GM21723 (cell line): ENCODE results near the gene MEFV.

Experiments
- ATAC-seq: cut with Tn5 transposase; IDR thresholded peaks from one replicate; pipeline ENCODE4 v1.9.1; 2021; ENCODE audit warnings: mild to moderate bottlenecking, moderate library complexity; ENCODE audit not compliant: unreplicated experiment

The MEFV gene

DNA sequence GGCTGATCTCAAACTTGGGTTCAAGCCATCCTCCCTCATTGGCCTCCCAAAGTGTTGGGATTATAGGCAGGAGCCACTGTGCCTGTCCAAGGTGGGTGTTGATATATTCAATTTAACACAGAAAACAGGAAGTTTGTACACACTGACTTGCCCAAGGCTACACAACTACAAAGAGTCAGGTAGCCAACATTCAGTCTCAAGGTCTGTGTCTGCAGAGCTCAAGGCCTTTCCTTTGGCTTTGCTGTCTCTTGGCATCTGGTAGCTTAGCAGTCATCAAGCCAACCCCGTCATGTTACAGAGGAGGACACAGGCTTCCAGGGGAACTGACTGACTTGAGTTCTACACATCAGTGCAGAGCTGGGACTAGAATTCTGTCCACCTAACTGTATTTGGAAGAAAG, 11.9 kb upstream of the MEFV start:
- no peak for ATAC-seq

DNA sequence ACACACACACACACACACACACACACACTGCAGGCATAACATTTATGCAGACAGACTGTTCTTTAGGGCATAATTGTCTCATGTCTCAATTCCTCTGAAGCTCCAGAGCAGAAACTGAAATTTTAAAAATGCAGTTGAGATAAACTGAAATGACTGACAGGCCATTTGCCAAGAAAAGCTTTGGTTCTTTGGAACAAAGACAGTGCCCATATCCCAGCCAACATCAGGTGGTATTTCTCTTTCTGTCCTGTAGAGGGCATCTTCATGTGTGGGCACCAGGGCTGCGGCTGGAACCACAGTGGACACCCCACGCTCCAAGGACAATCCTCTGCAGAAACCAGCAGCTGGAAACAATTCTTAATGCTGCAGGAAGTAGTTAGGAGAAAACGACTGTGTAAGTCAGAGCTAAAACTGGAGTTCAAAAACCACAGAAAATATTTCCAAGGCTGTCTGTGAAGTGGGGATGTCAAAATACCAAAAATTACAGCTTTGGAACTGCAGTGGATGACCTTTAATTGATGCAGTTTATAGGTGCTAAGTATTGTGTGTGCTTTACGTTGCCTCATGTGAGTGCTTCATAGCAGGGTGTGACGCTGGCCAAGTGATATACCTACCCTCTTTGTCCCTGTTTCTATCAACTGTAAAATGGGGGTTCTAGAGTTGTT, 10.6 kb upstream of the MEFV start:
- ATAC-seq: no peak

DNA sequence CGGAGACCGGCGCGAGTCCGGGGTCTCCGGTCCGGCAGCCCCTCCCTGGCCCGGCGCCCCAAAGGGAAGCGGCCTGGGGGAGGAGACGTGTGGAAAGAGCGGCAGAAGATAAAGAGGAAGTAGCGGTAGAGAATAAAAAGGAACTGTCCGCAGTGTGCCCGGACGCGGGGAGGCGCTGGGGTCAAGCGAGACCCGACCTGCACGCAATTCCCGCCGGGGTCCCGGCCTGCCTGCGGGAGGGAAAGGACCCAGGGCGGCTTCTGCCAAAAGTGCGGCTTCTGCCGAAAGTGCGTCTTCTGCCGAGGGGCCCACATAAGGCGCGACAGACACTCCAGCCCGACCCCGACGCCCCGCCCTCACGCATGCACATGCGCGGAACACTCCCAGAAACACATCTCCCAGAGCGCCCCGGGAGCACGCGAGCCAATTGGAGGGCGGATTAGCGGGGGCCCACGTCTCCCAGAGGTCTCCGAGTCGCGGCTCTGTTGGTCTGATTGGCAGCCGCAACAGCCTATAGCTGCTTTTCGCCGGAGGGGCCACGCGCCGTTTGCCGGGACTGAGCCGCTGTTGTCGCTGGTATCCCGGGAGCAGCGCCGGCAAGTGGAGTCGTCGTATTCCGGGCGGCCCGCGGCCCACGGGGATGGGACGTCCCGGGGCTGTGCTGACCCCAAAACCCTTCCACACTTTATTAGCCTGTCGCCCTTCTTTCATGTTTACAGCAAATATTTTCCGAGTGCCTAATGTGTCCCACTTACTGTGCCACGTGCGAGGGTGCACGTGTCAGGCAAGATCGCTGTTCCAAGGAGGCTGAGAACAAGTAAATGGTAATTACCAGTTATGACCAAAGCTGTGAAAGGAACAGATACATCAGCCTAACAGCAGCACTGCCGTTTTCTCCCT, 8.0 kb upstream of the MEFV start:
- peak; percentile 88 for ATAC-seq

DNA sequence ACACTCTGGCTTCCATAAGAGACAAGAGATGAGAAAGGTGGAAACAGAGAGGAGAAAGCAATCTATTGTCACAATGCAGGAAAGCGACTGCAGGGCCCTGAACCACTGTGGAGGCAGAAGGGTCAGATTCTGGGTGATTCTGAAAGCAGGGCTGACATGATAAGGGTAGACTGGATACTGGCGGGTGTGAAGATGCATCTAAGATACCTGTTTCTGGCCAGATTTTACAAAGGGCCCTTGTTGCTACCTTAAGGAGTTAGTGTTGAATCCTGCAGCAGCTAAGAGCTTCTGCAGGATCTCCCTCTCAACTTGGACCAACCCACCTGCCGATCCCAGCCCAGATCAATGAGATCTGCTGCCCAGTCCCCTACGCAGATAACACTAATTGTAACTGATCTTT, 6.1 kb upstream of the MEFV start:
- no peak for ATAC-seq

DNA sequence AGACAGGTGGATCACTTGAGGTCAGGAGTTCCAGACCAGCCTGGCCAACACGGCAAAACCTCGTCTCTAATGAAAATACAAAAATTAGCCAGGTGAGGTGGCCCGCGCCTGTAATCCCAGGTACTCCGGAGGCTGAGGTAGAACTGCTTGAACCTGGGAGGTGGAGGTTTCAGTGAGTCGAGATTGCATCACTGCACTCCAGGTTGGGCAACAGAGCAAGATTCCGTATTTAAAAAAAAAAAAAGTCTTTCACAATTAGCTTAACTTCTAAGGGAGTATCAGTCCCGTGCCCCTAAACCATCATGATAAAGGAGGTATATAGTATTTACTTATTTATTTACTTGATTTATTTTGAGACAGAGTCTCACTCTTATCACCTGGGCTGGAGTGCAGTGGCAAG, 3.4 kb upstream of the MEFV start:
- ATAC-seq: no peak

DNA sequence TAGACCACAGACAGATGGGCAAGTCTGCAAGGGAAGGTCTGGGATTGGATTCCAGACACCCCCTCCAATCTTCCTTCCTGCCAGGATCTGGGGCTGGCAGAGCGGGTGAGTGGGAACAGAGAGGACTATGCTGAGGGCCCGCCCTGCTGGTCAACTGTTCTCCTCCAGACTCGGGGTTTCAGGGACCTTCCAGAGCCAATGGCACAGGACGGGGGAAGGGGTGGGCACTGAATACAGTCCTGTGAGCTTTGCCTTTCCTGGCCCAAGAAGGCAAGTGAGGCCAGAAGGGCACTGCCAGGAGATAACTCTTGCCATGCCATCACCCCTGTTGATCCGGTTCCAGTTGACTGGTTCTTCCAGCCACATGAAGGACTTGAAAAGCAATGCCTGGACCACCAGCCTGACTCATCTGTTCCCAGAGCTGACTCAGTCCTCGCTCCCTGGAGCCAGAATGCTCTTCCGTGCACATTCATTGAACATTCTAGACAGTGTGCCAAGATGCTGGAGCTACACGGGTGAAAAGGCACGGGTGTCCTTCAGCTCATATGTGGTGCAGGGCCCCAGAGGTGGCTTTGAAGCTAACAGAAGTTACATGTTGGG, 533 bp upstream of the MEFV start:
- ATAC-seq: no peak

DNA sequence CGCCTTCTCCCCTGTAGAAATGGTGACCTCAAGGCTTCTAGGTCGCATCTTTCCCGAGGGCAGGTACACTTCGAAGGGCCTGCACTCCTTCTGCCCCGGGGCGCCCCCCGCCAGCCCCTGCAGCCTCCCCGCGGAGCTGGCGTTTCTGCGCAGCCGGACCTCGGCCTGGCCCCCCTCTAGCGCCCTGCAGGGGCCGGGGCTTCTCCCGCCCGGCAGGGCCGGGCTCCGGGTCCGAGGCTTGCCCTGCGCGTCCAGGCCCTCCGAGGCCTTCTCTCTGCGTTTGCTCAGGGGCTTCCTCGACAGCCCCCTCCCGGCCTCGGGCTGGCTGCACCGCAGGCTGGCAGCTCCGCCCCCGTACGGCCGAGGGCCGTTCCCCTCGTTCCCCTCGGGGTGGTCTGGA, 2.1 kb downstream of the MEFV start:
- no peak for ATAC-seq

DNA sequence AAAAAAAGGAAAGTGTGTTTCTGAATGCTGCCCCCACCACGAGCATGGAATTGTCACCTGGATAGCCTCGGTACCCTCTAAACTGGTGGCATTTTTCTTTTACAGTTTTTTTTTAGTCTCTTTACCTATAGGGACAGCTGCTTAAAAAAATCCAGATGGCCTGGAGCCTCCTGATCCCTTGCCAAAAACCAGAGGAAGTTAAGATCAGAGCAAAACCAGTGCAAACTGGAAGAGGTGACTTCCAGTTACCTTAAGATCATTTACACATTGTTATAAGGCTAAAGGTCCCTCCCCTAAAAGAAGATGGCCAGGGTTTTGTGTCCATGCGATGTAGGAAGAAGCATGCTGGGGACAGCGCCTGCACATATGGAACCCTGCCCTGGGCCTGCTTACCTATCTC, 3.5 kb downstream of the MEFV start:
- ATAC-seq: no peak

DNA sequence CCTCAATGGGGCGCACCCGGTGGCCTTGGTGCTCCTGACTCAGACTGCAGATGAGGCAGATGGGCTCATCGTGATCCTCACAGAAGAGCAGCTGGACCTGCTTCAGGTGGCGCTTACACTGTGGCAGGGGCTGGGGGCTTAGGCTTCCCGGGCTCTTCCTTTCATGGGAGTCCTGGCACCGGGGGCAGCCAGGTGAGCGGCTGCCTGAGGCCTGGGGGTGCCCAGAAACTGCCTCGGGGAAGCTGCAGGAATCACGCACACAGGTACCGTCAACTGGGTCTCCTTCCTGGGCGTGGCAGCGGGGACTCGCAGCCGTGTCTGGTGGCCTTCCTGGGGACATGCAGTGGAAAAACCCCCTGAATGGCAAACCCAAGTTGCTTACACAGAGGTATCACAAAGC, 7.0 kb downstream of the MEFV start:
- no peak for ATAC-seq

DNA sequence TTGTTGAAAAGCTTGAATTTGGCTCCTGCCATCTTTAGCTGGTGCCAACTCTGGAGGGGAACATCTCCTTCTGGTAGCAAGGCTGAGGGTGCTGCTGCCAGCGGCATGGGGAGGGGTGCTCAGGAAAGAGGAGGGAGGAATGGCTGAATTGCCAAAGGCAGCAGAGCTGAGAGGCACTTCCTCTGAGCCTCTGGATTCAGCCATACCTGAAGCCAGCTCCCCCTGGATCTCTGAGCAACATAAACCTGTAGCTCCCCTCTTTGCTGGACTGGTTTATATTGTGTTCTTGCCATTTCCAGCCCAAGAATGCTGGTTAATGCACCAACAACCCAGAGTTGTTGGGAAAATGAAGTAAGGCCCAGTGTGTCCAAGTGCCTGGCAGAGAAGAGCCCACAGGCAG, 7.4 kb downstream of the MEFV start:
- ATAC-seq: no peak

DNA sequence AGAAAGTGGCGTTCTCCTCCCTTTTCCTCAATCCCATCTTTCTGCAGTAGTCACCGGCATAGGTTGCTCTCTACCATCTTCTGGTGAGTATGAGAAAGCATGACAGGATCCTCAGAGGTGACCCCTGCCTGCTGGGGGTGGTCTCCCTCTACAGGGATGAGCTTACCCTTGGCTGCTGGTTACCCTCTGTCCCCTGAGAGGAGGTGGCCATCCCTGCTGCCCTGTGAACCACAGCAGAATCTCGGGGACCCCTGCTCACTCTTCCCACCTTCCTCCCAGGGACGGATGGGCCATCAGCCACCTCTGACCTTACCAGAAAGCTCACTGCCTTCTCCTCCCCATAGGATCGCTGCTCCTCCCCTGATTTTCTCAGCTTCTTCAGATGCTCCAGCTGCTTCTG, 7.8 kb downstream of the MEFV start:
- ATAC-seq: no peak

DNA sequence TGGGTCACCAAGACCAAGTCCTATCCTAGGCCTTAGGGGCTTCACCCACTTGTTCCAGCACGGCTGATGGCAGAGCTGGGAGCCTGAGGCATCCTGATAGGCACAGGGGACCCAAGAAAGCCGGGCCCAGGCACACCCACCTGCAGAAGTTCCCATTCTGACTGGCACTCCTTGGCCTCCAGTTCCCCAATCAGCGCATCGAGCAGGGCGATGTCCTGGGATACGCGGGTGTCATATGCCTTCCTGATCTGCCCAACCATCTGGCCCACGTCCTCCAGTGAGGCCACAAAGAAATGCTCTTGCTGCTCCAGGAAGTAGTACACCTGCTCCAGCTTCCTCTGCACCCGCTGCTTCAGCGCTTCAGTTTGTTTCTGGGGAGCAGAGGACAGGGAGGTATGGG, 9.6 kb downstream of the MEFV start:
- no peak for ATAC-seq

DNA sequence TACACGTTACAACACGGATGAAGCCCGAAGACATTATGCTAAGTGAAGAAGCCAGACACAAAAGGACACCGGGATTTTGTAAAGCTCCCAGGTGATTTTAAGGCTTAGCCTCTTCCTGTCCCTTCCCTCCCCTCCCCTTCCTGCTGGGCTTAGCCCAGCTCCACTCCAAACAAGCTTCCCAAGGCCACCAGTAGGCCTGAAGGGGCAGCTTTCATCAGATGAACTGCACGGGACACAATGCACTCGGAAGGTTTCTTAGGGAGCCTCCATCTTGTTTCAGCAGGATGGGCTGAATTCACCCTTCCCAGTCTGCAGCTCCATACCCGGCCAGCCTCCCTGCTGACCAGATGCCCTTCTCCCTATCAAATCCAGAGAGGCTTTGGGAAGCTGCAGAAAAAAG, 10.4 kb downstream of the MEFV start:
- no peak for ATAC-seq

DNA sequence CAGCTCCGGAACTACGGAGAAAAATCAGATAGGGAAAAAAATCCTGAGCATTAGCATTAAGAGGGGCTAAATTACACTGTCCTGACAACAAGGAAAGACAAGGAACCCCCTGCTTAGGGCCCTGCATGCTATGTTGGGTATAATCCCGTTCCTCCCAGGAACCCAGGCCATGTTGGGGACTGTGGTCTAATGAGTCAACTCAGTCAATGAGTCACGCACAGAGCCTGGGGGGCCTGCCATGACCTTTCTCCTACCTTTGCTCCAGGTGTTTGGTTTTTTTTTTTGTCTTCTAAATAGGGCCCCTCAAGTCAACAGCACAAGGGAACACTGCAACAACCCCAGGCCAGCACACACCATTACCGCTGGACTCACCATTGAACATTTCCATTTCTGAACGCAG, 12.6 kb downstream of the MEFV start:
- ATAC-seq: no peak

DNA sequence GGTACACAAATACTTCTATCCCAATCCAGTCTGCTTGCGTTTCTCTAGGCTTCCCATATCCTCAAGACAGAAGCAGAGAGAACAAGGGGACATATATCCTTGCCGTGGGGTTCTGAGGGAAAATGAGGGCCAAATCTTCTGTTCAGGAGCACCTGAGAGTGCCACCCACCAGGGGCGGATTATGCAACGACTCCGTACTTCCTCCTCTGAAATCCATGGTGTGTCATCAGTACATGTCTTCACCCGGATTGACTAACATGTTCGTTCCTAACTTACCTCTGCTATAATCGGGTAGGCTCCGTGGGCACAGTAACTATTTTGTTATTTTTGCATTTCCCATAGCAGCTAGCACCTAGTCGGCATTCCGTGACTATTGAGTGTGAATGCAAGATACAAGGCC, 13.7 kb downstream of the MEFV start:
- no peak for ATAC-seq

DNA sequence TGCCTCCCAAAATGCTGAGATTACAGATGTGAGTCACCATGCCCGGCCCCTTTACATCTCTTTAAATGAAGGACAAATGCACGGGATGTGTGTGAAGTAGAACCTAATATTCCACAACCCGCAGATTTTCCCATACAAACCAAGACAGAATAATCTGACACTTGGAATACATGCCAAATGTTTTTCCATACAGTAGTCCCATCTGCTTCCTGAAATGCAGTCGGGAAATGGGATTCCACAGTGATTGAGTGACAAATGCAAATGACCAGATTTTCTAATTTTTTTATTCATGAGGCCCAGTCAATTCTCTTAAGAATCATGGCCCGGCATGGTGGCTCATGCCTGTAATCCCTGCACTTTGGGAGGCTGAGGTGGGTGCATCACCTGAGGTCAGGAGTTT, 14.7 kb downstream of the MEFV start:
- no peak for ATAC-seq

DNA sequence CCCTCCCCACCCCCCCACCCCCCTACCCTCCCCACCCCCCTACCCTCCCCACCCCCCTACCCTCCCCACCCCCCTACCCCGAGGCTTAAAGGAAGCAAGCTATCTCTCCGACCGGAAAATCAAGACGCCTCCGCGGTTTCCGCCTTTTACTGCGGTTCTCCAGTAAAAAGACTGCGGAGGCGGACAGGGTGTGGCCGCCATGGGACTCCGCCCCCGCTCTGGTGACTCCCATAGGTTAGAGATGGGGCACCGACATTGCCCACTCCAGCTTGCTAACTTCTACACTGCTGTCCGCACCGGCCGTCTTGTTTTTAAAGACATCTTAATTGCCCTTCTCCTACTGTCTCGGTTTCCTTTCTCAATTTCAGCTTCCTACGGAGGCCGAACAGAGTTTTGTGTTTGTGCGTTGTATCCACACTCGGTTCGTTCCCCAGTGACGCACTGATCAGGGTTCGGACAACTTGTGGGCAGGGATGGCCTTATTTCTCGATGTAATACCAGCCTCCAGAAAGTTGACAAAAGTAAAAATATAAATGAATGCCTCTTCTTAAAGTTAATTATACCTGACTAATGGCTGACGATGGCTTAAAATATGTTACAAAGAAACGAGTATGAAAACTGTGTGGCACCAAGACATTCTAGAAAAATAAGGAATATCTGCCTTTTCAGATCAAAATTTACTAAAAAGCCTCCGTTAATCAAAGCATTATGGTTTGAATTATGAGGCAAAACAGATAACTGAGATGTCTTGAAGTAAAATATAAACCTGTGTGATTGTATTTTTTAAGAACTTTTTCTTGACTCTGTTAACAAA, 20.4 kb downstream of the MEFV start:
- ATAC-seq: no peak

DNA sequence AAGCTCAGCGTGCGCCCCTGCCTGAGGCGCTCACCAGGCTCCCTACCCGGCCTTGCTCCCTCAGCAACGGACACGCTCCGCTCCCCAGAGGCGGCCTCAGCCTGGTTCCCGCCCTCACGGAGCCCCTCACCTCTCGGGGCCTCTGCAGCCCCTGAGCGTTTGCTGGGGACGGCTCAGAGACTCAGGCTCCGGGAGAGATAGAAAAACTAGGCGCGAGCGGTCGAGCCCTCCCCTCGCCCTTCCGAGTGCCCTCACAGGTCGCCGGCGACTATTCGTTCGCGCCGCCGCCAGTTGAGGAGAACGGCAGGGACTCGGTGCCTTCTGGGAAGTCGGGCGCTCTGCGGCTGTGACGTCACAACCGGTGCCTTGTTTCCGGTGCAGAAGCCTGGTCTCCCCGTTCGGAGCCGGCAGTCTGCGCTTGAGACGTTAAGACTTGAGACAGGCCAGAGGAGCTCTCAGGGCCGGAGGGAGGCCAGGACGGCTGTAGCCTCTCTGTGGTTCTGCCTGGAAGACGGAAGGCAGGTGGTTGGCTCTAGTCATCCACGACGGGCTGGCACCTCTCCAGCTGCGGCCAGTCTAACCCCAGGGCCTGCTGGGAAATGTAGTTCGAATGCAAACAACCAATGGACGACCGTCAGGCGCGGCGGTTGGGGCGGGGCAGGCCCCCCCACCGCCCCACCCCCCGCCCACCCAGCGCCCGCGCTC, 21.4 kb downstream of the MEFV start, which contains the start of gene ZNF200:
ZNF200 (minus strand) TSS at position 302 of the 705 bp plus-strand sequence. CDS start 1,403 bp downstream, outside the sequence.
- peak; percentile 90 for ATAC-seq

DNA sequence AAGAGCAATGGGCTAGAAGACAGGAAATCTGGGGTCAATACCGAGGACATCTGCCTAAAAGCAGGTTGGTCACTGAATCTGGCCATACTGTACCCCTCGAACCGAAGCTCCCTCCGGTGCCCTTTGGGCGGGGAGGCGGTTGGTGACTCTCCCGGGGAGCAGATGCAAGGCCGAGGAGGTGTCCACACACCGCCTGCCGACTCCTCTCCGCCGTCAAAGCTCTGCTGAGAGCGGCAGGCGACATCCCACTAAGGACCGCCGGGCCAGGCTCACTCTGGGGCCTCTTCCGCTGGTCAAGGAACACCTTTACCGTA, 21.9 kb downstream of the MEFV start:
- ATAC-seq: no peak

DNA sequence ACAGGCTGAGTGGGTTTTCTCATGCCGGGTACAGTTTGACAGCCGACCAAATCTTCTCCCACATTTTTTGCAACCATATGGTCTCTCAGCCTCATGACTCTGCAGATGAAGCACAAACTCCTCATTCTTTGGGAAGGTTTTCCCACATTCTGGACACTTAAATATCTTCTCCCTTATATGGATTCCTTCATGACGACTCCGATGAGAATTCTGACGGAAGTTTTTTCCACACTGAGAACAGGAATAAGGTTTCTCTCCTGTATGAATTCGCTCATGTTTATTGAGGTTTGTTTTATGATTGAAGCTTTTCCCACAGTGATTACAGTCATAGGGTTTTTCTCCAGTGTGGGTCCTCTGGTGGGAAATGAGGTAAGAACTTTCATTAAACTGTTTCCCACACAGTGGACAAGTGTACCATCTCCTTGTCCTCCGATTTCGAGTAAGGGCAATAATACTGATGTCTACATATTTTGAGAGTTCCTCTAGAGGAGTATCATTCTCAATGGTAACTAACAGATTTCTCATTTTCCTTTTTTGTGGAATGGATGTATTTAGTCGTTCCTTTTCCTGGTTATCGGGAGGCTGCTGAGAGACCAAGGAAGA, 32.4 kb downstream of the MEFV start:
- no peak for ATAC-seq
